Epidermal melanocyte (primary cell): ENCODE data around the gene MPPED2.

Experiments
- DNase-seq: peaks from one replicate; pipeline ENCODE4 v3.0.0; 2011; ENCODE audit warnings: low spot score; ENCODE audit not compliant: insufficient read length

Gene MPPED2

GRCh38 chr11:30535818-30536217 is 50.3 kb downstream of the MPPED2 start:
- no peak for DNase-seq

- no peak for DNase-seq
These were observed 52.7 kb downstream of the MPPED2 start for GRCh38 chr11:30533445-30533947.

GRCh38 chr11:30527566-30527965 is 58.6 kb downstream of the MPPED2 start:
- DNase-seq = no peak

DNA sequence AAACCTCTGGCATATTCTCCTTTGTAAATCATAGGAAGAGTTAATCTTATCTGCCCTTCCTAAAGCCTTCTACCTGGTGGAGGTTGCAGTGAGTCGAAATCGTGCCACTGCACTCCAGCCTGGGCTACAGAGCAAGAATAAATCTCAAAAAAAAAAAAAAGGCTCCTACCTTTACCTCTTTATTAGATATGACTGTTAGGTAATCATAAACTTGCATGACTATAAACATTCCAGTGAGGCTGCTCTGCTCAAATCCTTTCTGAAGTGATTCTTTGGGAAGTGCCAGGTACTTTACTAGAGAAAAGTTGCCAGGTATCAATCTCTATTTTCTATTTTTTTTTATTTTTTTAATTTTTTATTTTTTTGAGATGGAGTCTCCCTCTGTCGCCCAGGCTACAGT is 59.6 kb downstream of the MPPED2 start:
- DNase-seq = no peak

DNA sequence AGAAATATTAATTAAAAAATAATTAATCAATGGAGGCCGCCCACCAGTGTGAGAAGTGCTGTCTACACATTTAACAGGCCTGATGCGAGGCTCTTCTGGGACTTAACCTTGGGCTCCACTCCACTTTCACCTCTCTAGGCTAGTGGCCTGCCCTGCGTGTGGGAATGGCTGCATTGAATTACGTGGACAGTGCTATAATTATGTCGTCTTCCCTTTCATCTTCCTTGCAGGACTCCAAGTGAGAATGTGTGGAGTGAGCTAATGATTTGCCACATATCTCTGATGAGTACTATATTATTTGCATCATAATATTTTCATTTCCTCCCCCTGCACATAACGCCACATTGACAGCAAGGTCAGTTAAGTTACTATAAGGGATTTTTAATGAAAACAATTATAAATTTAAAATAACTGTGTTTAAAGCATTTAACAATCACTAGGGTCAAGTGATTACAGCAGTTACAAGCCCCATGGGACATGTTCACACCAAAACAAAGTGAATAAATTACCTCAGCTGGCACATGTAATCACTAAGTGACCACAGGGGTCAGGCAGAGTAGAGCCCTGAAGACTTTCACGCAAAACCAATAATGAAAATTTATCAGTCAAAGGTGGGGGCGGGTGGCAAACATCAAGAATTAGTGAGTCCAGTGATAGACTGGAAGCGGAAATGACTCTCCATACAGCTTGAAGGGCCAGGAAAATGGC is 63.5 kb downstream of the MPPED2 start:
- DNase-seq = no peak

- no peak for DNase-seq
These were observed 64.7 kb downstream of the MPPED2 start for GRCh38 chr11:30521297-30522071.

GRCh38 chr11:30513087-30513486 is 73.1 kb downstream of the MPPED2 start:
- no peak for DNase-seq

DNA sequence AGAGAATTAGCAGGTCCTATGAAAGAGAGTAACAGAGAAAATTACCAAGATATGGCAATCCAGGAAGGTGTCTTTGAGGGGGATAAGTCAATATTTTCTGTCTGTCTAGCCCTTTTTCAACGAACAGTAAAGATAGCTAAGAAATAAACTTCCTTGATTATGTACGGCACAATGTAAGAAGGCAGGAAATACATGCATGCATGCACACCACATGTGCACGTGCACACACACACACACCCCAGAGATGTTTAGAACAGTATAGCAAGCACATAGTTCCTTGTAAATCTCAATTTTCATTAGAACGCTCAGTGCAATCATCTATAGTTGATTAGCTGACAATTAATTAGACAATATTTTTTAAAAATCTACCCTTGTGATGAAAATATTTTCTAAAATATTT is 74.7 kb downstream of the MPPED2 start:
- DNase-seq = no peak

GRCh38 chr11:30510750-30511149 is 75.4 kb downstream of the MPPED2 start:
- DNase-seq = no peak

DNA sequence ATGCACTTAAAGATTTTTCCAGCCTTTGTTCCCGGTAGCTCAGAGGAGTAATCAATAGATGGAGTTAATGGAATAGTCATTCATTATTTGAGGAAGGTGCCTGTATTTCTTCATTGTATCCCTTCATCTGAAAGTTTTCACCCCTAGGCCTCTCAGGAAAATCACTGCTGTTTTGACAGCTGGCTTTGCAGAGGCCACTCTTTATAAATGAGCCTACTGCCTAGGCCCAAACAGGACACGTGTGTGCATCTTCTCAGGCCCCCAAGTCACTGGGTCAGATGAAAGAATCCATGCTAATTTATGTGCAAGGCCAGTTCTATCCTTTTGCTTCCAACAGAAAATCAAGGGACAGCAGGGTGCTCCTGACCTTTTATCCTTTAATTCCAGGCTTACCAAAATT is 76.8 kb downstream of the MPPED2 start:
- DNase-seq = no peak

- DNase-seq = no peak
These were observed 77.6 kb downstream of the MPPED2 start for GRCh38 chr11:30508594-30508993.

- no peak for DNase-seq
These were observed 80.5 kb downstream of the MPPED2 start for GRCh38 chr11:30505603-30506002.

DNA sequence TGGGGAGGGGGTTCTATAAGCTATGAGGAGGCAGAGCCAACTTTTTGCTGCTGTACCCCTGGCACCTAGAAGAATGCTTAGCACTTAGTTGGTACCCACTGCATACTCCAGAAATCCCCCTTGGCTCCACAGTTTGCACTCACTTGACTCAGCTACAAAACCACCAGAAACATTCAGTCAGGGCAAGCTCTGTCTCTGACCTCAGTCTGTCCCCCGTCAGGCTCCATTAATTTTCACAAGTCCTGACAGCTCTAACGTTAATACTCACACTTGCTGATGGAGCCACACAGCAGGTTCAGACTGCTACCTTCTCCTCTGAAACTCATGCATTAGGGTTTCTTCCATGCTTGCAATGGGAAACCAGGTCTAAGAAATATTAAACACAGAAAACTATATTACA is 81.7 kb downstream of the MPPED2 start:
- no peak for DNase-seq

DNA sequence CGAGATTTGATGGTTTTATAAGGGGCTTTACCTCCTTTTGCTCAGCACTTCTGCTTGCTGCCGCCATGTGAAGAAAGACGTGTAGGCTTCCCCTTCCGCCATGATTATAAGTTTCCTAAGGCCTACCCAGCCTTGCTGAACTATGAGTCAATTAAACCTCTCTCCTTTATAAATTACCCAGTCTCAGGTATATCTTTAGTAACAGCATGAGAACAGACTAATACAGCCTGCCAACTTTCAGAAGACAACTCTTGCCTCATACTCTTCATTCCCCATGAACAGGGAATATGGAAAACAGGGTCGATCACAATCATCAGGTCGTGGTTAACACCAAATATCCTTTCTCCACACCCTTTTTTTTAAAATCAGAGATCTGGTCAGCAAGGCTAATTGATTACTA is 83.0 kb downstream of the MPPED2 start:
- DNase-seq = no peak

GRCh38 chr11:30502305-30502704 is 83.8 kb downstream of the MPPED2 start:
- no peak for DNase-seq

DNA sequence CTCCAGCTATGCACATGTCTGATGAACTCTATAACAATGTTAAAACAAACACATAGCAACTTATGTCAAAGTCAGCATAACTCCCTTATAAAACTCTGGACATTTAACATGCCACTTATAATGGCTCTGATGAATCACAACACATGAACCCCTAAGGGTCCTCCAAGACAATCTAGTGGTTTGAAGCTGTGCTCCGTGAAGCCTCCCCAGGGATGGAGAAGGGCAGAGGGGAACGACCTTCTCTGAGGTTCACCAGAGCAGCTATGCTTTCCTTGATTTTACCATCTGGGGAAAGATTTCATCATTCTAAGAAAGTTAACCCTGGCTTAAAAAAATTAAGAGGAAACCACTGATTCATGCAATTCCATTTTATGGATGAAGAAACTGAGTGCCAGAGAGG is 84.4 kb downstream of the MPPED2 start:
- no peak for DNase-seq

GRCh38 chr11:30499940-30500339 is 86.2 kb downstream of the MPPED2 start:
- DNase-seq = no peak

GRCh38 chr11:30497600-30497999 is 88.6 kb downstream of the MPPED2 start:
- DNase-seq = no peak

DNA sequence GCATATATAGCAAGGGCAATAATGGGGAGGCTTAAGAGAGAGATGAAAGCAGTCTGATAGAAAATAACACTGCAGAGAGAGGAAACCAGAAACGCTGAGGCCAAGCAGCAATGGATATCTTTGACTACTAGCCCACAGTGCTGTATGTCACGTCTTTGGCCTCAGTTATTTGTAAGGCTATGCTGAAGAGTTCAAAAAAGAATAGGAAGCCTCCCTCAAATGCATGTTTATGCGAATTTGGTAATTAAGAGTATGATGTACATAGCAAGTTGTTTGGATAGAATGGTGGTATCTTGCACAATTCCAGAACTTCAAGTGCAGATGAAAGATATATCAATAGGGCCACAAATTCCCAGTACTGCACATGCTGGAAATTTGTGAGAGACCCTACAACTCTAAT is 89.2 kb downstream of the MPPED2 start:
- DNase-seq = no peak

DNA sequence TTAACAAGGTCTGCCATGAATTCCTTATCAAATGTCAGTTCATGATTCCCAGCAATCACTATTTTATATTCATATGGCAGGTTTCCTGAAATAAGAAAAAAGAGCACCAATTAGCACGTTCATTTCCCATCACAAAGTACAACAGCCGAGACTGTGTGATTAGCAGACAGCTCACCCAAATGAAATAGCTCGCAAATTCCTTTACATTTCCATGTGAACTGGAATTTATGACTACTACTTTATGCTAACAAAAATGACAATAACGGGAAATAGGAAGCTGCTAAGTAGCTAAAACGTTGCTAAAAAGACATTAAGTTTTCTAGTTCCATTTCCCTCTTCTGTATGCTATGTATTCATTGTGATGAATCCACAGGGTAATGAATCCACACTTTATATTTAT is 90.7 kb downstream of the MPPED2 start:
- no peak for DNase-seq

DNA sequence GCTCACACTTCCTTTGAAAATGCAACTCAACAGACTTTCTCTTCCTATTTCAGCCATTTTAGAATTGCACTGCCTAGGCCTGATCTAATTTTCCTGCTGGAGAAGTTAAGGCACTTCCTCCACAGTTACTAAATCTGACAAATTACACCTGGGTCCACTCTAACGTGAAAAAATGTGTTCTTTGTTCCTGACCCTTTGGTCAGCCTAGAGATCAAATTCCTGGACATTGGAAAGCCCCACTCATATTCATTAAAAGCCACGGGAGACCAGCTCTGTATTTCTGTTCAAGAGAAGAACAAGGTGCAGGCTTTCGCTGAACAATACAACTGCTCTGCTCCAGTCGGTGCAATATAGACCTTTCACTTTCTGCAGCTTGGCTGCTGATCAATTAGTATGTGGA is 96.6 kb downstream of the MPPED2 start:
- no peak for DNase-seq

DNA sequence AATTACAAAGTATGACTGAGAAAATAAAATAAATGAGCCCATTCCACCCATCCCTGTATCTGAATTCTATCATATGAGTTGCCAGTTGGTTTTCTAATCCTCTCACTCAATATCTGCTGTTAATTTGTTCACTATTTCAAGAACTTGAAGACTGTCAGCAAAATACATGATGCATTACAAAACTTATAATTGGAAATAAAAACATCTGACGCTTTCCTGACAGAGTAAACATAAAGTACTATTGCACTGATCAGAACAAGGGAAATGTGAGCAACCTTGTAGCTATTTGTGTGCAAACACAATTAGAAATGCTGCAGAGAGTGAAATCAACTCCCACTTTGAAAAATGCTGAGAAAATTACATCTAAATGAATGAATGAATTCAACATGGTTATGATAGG is 97.1 kb downstream of the MPPED2 start:
- DNase-seq = no peak
